Airway epithelial cell (primary cell): Measurements from ENCODE around the gene PEX16. TPM values are rescaled to one million over a fixed set of nuclear protein-coding genes. Genes with fewer than 3 reads are reported as not detected.

Experiments used
- total RNA-seq: library from RNA; depleted of rRNA; stranded (reverse); fragments of >200 nt; gene quantifications from 2 replicates; pipeline ENCODE4 v1.2.3, GENCODE V29; 2015

PEX16 gene
- 34.4 and 40.8 TPM in 2 replicates for total RNA-seq

DNA sequence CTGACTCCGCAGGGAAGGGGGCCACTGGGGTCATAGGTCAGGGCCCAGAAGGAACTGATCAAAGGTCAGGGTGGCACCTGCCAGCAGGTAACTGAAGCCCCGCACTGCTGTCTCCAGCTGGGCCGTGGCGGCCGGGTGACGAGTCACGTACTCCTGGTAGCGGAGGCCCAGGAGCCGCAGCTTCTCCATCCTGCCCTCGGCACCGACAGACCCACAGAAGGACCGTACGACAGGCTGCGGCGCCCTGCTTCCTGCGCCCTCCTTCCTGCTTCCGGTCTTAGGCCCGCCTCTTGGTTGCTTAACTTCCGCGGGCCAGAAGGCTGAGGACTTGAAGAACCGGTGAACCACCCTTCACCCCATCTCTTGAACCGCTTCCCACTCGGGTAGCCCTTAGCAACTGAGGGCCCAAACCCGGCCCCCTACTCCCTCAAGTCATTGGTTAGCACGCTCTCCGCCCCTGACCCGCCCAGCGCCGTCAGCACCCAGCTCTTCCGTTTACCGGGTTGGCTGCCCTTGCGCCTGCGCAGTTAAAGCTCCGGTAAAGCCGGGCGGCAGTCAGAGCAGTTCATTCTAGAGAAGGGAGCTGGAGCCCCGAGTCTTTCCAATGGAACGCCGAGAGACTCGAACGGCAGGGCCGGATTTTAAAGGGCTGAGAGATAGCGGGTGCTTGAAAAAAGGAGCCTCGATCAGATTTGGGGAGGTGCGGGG is at the start of gene PEX16:
Gene PEX16 (minus strand): TSS at position 255 of the 708 bp plus-strand sequence. CDS start 66 bp downstream, at position 189.

GRCh38 chr11:45922425-45923082 is 4.9 kb upstream of the PEX16 start, which contains the start of gene LARGE2:
Gene LARGE2 (plus strand): TSS chr11:45922656. CDS start chr11:45922883, 227 bp downstream.

DNA sequence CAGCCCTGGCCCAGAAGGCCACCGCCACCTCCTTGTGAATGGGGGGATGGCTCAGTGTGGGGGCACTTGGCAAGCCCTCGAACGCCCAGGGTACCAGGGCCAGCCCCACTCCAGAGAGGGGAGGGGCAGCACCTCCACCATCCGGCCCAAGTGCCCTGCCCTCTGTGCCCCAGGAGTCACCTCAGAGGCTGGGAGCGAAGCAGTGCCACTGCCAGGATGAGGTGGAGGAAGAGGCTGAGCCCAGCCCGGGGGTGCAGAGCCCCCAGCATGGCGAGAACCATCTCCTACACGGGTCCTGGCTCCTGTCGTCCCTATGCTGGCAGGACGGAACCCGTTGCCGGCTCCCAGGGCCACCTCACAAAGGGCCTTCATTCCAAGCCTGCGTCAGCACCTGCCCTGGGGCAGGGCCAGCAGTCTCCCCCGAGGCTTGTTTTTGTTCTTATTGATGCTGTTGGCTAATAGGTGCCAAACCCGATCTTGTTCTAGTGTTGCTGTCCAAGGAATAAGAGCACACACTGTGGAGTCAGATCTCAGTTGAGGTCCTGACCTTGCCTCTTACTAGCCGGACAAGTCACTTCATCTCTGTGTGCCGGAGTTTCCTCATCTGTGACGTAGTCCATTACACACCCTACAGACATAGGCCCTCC is 10.6 kb downstream of the PEX16 start, which contains the start of gene FREY1:
Gene FREY1 (minus strand): TSS at position 307 of the 647 bp plus-strand sequence. CDS start 26 bp downstream, at position 281.

GRCh38 chr11:45885274-45885920 is 32.3 kb downstream of the PEX16 start, which contains the start of gene MAPK8IP1:
Gene MAPK8IP1 (plus strand): TSS chr11:45885651. CDS start chr11:45885821, 170 bp downstream.

Other genes with a start within 250 kb of the PEX16 start
- 12.2 and 13.1 TPM in 2 replicates for gene SLC35C1, start 112.7 kb downstream of the PEX16 start, total RNA-seq
- gene CRY2, start 70.4 kb downstream of the PEX16 start, total RNA-seq: 6.5 and 8.3 TPM in 2 replicates
- 5.4 and 13.1 TPM in 2 replicates for gene MAPK8IP1, start 32.2 kb downstream of the PEX16 start, total RNA-seq
- 0.21 and 0.23 TPM in 2 replicates for gene FREY1, start 10.6 kb downstream of the PEX16 start, total RNA-seq
- 25.0 and 27.2 TPM in 2 replicates for gene LARGE2, start 4.8 kb upstream of the PEX16 start, total RNA-seq
- 7.6 and 10.6 TPM in 2 replicates for gene PHF21A, start 203.6 kb upstream of the PEX16 start, total RNA-seq